KOPT-K1 (cell line): Measurements from ENCODE around the gene GNG12.
"Not testable (repeated sequence)": the region's sequence is repeated elsewhere in the genome, so short reads cannot be mapped to it uniquely, and the experiment has no call there.

Experiments
- H3K27ac ChIP-seq: fragments of 200-600 bp; sonication (generic); 2 replicates; pipeline ENCODE4 v1.5.1; 2016; ENCODE audit warnings: antibody characterized with exemption, mild to moderate bottlenecking, low read depth, low read length; ENCODE audit not compliant: poor library complexity, severe bottlenecking
- H3K36me3 ChIP-seq: fragments of 200-600 bp; sonication (generic); 2 replicates; pipeline ENCODE4 v1.5.1; 2017; ENCODE audit warnings: antibody characterized with exemption, mild to moderate bottlenecking, low read length, moderate library complexity; ENCODE audit not compliant: insufficient read depth
- H3K9me3 ChIP-seq: fragments of 200-600 bp; sonication (generic); 2 replicates; pipeline ENCODE4 v1.5.1; 2017; ENCODE audit warnings: antibody characterized with exemption, low read length, mild to moderate bottlenecking; ENCODE audit not compliant: insufficient read depth, poor library complexity, severe bottlenecking

GNG12 gene

DNA sequence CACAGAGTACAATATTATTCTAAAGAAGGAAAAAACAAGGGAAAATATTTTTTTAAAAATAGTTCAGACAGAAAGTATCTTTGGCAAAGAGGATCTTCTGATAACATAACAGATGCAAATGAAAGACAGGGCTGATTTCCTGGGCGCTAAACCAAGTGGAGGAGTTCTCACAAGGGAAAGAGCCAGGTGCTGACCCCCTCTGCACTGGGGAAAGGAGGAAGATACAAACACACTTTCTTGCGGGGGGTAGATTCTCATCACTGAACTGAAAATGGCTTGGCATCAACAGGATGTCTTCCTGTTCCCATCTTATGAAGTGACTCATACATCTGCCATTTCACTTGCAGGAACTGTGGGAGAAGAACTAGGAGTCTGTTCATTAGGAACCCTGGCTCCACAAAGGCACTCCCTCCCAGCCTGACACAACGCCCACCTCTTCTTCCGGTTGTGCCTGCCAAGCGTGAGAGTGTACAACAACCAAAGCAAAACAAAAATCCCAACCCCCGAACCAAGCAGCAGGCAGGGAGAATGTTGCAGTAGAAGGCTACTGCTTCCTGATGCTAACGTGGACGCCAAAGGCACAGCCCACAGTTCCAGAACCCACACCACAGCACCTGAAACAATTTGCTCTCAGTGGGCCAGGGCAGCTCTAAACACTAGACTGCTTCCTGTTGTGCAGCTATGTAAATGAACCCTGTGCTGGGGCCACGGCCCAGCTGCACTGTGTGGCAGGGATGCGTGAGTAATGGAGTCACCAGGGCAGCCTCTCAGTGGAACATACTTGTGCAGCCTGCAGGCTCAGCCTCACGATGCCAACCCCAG, 97.2 kb downstream of the GNG12 start:
- Histone ChIP-seq H3K27ac (no peak overlapping the region), H3K9me3 (no peaks in the 10 kb centered on the region), H3K36me3 (no peaks in the 10 kb centered on the region)

DNA sequence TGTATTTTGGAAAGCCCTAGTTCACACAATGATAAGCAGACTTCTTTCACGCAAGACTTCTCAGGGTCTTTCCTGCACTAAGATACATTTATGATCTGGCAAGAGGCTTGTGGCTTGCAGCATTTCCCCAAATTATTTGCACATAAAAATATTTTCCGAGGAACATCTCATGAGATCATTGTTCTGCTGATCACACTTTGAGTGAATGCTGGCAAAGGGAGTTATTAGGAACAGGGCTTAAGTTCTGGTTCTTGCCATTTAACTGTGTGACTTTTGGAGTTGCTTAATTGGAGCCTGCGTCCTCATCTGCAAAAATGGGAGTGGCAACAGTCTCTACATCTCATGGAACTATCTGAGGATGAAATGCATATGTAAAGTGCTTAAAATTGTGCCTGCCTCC, 98.1 kb downstream of the GNG12 start:
- Histone ChIP-seq H3K36me3 (no peaks in the 10 kb centered on the region), H3K9me3 (no peaks in the 10 kb centered on the region), H3K27ac (no peak overlapping the region)

DNA sequence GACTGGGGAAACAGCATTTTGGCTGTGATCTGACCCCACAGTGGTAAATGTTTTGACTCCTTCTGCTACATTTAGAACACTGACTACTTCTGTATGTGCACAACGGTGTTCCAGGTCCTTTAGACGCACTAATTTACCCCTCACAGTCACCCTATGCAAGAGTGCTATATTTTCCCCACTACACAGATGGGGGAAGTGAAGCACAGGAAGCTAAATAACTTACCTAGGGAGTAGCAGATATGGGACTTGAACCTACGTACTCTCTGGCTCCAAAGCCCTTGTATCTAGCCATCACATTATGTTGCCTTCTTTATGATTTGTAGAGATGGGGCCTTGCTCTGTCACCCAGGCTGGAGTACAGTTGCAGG, 99.0 kb downstream of the GNG12 start:
- H3K27ac ChIP-seq, result no peak overlapping the region

DNA sequence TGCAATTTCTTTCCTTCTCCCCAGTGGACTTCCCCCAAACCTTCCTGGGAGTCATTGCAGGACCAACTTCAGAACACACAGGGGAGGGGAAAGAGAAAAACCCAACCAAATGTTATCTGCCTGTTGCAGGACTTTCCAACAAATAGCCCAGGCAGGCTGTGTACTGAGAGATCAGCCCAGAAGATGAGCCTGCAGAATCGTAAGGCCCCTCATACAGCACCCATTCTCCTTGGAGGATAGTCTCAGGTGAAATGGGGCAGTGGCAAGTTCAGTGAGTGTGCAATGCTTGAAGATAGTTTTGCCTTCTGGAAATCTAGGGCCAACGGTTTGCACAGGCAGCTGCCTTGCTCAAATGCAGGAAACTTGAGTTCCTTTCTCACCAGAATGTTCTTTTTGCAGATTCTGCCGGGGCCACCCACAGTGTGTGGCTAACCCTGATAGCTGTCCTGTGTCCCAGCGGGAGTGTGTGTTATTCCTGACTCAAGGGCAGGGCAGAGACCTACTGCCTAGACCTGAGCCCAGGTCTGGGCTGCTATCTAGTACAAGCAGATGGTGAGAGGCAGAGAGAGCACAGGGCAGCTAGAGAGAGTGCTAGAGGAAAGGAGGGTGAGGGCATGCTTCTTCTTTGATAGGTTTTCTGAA, 99.5 kb downstream of the GNG12 start:
- Histone ChIP-seq H3K36me3 (no peaks in the 10 kb centered on the region), H3K27ac (no peak overlapping the region), H3K9me3 (no peaks in the 10 kb centered on the region)

More for the DNA sequence above, 99.0 kb downstream of the GNG12 start:
- Histone ChIP-seq H3K36me3 (no peaks in the 10 kb centered on the region), H3K9me3 (no peaks in the 10 kb centered on the region)

DNA sequence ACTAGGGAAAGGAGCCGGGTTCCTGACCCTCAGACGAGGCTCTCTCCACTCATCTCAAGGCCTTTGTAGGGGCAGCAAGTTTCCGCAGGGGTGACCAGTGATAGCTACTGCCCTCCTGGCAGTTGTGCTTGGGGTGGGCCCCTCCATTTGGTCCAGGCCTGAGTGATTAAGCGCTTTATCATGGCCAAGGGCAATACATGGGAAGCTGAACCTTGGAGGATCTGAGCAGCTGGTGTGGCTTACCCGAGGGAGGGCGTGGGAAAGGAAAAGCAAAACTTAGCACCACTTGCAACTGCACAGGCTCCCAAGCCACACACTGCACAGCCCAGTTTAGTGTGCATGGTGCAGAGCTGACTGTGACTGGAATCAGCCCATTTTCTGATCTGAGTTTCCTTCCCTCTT, 100.5 kb downstream of the GNG12 start:
- H3K27ac ChIP-seq, result no peak overlapping the region
- H3K36me3 ChIP-seq, result no peaks in the 10 kb centered on the region
- no peaks in the 10 kb centered on the region for H3K9me3 ChIP-seq

DNA sequence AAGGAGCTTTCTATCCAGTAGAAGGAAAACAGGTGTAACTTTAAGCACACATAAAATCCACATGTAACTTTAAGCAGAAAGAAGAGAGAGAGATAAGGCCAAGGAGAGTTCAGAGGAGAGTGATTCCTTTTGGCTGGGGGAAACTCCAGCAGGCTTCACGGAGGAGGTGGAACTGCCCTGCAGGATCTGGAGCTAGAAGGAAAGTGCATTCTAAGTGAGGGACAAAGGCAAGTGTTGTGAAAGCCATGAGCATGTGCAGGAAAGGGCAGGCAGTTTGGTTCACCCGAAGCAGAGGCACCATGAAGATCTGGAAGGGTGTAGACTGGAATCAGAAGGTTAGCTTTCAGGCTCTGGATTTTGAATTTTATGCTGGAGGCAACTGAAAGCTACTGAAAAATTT, 101.9 kb downstream of the GNG12 start:
- Histone ChIP-seq H3K36me3 (no peaks in the 10 kb centered on the region), H3K27ac (no peak overlapping the region)

DNA sequence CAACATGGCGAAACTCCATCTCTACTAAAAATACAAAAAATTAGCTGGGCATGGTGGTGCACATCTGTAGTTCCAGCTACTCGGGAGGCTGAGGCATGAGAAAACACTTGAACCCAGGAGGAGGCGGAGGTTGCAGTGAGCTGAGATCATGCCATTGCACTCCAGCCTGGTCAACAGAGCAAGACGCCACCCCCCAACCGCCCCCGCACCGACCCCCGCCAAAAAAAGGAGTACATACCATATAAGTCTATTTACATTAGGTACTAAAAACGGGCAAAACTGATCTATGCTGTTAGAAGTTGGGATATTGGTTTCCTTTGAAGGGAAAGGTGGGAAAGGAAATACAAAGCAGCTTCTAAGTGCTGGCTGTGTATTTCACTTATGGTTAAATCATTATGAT, 103.0 kb downstream of the GNG12 start:
- H3K27ac ChIP-seq, H3K9me3 ChIP-seq, H3K36me3 ChIP-seq: not testable (repeated sequence)

More for the DNA sequence above, 101.9 kb downstream of the GNG12 start:
- H3K9me3 ChIP-seq, result no peaks in the 10 kb centered on the region

DNA sequence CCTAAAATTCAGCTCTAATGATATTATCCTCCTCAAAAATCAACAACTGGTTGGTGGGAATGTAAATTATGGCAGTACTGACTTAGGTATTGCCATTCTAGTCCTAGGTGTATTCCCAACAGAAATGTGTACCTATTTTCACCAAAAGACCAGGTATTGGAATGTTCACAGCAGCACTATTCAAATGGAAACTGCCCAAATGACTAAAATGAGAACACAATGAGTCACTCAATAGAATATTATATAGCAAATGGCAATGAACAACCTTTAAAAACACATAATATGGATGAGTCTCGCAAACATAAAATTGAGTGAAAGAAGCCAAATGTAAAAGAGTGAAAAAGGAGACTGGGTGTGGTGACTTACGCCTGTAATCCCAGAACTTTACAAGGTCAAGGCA, 103.4 kb downstream of the GNG12 start:
- Histone ChIP-seq H3K36me3 (no peaks in the 10 kb centered on the region), H3K9me3 (no peaks in the 10 kb centered on the region), H3K27ac (no peak overlapping the region)

DNA sequence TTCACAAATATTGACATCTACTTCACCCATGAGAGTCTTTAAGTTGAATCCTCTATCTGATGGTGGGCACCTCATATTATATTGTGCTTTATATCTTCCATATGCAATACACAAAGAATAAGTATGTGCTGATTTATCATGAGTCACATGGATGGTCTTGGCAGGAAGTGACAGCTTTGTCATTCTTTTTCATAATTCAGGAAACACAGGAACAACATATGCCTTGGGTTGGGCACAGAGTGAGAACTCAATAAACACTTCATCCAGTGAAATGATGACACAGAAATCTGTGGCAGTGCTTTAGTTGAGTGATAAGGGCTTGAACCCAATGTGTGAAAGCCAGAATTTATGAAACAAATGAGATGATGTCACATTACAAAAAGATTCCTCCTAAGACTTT, 107.0 kb downstream of the GNG12 start:
- Histone ChIP-seq H3K36me3 (no peaks in the 10 kb centered on the region), H3K27ac (no peak overlapping the region), H3K9me3 (no peaks in the 10 kb centered on the region)

DNA sequence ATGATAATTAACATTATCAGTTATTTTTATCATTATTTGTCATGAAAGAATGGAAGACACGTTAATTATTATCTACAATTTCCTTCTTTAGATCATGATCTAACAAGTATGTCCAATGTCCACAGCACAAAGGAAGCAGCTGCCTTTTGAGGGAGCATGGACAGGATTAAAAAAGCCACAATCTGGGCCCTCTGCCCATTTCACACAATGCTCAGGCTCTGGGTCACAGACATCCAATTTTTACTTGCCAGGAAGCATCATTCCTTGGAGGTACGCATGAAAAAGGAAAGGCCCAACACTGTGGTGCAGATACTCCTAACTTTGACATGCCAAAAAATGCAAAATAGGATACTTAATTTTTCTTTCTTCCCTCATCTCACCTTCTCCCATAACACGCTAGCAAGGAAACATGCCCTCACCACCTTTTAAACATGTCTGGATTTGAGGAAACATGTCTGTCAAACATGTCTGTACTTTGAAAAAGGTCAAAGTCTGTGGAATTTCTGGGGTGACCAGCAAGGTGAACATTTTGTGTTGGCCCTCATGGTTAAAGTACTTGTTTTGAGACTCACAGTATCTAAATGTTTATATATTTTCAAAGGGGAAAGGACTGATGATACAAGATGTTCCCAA, 108.2 kb downstream of the GNG12 start:
- Histone ChIP-seq H3K36me3 (no peaks in the 10 kb centered on the region), H3K9me3 (no peaks in the 10 kb centered on the region), H3K27ac (no peak overlapping the region)

DNA sequence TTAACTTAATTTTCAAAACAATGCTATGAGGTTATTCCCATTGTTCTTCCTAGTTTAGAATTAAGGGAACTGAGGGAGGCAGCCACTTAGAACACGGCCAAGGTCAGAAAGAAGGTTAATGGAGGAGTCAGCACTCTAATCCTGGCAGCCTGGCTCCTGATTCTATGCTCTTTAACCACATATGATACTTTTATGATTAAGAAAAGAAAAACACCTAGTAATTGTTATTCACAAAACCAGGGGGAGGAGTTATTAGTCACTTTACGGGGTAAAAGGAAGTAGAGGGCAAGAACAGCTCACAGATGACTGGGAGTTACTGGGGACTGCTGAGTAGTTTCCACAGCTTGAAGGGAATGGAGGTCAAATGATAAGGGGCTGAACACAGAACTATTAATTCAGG, 109.6 kb downstream of the GNG12 start:
- Histone ChIP-seq H3K27ac (no peak overlapping the region), H3K36me3 (no peaks in the 10 kb centered on the region), H3K9me3 (no peaks in the 10 kb centered on the region)

DNA sequence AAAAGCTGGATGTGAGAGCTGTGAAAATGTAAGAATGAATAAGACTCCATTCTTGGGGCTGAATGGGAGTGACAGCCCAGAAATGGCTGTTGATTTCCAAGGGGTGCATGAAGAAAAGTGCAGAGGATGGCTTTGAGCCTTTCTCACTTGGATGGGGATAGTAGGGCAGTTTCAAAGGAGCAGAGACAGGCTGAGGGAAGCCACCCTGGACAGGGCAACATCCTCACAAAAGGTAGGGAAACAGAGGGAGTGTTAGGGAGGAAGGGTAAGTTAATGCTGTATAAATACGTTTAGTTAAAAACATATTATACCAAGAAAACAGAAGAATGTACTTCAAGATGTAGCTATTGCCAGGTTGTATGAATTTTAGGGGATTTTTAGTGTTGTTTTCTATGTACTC, 110.1 kb downstream of the GNG12 start:
- Histone ChIP-seq H3K36me3 (no peaks in the 10 kb centered on the region), H3K9me3 (no peaks in the 10 kb centered on the region), H3K27ac (no peak overlapping the region)

DNA sequence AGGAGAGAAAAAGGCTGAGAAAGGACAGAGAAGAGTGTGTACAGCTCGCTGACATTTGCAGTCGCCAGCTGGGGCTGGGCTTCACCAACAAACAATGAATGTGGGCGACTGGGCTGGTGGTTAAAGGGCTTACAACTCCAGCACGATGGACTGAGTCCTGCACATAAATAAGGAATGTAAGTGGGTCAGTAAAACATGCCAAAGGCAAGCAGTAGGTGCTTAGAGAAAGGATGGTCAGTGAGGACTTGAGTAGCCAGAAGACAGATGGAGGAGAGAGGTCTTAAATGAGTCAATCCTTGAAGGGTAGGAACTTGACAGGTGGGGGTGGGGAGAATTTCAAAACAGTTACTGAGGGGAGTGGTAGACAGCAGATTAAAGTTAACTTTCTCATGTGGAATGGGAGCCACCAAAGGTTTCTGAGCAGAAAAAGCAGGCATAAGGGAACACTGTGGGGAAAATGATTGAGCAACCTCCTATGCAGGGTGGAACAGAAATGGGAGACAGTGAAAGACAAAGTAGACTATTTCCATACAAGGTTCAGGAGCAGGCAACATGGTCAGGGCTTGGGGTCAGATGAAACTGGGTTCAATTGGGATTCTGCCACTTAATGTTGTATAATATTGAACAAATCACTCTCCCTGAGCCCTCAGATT, 110.8 kb downstream of the GNG12 start:
- H3K36me3 ChIP-seq, result no peaks in the 10 kb centered on the region
- no peaks in the 10 kb centered on the region for H3K9me3 ChIP-seq
- H3K27ac ChIP-seq, result no peak overlapping the region

DNA sequence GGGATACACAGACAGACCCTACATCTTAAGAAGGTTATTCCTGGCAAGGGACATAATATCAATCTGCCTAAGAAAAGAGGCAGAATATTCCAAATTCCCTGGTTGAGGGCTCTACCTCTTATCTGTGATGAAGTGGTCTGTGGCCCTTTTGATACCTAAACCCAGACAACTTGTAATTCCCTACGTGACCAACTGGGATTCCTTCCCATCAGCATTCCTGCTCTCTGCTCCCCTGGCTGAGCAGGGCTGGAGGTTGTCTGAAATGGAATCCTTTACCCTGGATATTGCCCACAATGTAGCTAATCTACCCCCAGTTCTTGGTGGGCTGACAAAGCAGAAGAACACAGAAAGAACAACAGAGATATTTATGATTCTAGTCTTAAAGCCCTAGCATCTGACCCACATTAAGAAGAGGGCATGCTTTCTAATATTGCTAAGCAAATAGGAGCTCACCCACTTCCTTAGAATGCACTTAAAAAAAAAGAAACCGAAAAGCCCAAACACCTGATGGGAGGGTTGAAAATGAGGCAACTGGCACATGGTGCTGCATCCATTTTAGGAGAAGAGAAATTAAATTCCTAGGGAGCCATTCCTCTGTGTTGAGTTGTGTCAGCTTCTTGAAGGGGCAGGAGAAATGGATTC, 111.5 kb downstream of the GNG12 start:
- H3K9me3 ChIP-seq, result no peaks in the 10 kb centered on the region
- H3K27ac ChIP-seq, result no peak overlapping the region
- no peaks in the 10 kb centered on the region for H3K36me3 ChIP-seq

DNA sequence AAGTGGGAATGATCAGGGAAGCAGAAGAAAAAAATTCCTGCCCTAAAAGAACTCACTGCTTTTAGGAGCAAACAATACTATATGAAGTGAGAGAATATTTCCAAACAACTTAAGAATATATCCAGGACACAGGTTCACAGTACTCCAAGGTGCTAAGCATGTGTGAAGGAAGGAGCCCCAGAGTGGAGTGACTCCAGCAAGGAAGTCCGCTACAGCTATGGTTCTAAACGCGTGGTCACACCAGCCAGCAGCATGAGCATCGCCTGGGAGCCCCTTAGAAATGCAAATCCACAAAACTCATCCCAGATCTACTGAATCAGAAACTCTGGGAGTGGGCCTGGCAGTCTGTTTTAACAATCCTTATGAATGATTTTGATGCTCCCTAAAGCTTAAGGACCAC, 112.2 kb downstream of the GNG12 start:
- no peaks in the 10 kb centered on the region for H3K9me3 ChIP-seq
- H3K27ac ChIP-seq, result no peak overlapping the region
- no peaks in the 10 kb centered on the region for H3K36me3 ChIP-seq
